ENCODE results near the gene P2RX6. TPM values are rescaled to one million over a fixed set of nuclear protein-coding genes. Genes with fewer than 3 reads are reported as not detected.

The P2RX6 gene
- total and polyA plus RNA-seq, 9 of the 15 experiments (the other 6 are each of a cell fraction or from before 2014, with no cell fraction given), result 0.01 to 3.9 (median 1.5) TPM; not detected in 1

DNA sequence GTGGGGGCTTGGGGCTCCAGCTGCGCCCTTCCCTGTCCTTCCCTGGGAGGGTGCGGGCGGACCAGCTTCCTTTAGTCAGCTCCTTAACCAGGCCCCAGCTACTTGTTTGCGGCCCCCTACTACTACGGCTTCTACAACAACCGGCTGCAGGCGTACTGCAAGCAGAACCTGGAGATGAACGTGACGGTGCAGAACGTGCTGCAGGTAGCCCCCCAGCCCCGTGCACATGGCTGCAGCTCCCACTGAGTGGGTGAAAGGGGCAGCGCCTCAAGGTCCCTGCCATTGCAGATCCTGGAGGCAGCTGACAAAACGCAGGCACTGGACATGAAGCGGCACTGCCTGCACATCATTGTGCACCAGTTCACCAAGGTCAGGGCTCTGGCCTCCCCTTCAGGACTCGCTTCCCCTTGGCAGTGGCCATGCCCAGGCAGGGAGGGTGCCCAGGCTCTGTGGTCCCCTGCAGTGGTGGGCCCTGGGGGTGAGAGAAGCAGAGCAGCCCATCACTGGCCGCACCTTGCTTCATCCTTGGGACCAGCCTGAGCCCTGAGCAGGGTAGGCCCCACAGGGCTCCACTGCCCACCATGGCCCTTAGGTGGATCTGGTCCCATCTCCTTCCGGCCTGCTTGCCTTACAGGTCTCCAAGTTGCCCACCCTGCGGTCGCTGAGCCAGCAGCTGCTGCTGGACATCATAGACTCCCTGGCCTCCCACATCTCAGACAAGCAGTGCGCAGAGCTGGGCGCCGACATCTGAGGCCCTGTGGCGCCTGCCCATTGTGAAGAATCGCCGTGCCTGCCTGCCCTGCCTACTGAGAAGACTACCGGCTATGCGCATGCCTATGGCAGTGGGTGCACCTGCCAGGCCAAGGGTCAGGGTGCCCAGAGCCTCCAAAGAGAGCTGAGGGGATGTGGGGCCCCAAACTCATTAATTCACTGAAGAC, 18.1 kb upstream of the P2RX6 start (continued):
- TF ChIP-seq, protein P1, sequence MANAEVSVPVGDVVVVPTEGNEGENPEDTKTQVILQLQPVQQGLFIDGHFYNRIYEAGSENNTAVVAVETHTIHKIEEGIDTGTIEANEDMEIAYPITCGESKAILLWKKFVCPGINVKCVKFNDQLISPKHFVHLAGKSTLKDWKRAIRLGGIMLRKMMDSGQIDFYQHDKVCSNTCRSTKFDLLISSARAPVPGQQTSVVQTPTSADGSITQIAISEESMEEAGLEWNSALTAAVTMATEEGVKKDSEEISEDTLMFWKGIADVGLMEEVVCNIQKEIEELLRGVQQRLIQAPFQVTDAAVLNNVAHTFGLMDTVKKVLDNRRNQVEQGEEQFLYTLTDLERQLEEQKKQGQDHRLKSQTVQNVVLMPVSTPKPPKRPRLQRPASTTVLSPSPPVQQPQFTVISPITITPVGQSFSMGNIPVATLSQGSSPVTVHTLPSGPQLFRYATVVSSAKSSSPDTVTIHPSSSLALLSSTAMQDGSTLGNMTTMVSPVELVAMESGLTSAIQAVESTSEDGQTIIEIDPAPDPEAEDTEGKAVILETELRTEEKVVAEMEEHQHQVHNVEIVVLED (CRISPR knock-in tag; IDR thresholded peaks at IDR 0.05), result 0 out of 2 replicates have a peak, but pooled peaks have one; percentile 18
- TF ChIP-seq ILF3 (IDR thresholded peaks at IDR 0.05; ENCODE audit: borderline replicate concordance) (no peak), AFF4 (CRISPR knock-in tag; IDR thresholded peaks at IDR 0.05) (no peak), ZNF282 (CRISPR knock-in tag; IDR thresholded peaks at IDR 0.05) (no peak), TFAM (CRISPR knock-in tag; conservative IDR thresholded peaks at IDR 0.05) (no peak), GTF2F1 (IDR thresholded peaks at IDR 0.05; ENCODE audit: low read depth, low read length) (no peak), NCOA4 (IDR thresholded peaks at IDR 0.05; ENCODE audit: partially characterized antibody) (no peak), C11orf30 (IDR thresholded peaks at IDR 0.05; ENCODE audit: low read depth) (no peak), ELF1 (tag; IDR thresholded peaks at IDR 0.05) (no peak), ZFP36 (IDR thresholded peaks at IDR 0.05; ENCODE audit: low read depth, low read length, partially characterized antibody) (no peak), ZC3H8 (IDR thresholded peaks at IDR 0.05) (no peak), ARHGAP35 (IDR thresholded peaks at IDR 0.05; ENCODE audit: partially characterized antibody) (no peak), GABPA (tag; conservative IDR thresholded peaks at IDR 0.05; ENCODE audit: low read depth) (no peak), ZNF239 (CRISPR knock-in tag; IDR thresholded peaks at IDR 0.05) (no peak), HMGXB4 (CRISPR knock-in tag; IDR thresholded peaks at IDR 0.05) (no peak), NCOA6 (IDR thresholded peaks at IDR 0.05) (no peak), KDM1A (IDR thresholded peaks at IDR 0.05) (no peak), PML (IDR thresholded peaks at IDR 0.05; ENCODE audit: low read length) (no peak), DIDO1 (tag; IDR thresholded peaks at IDR 0.05; ENCODE audit: low read depth) (no peak), CEBPB (tag; IDR thresholded peaks at IDR 0.05) (no peak), MTA2 (IDR thresholded peaks at IDR 0.05; ENCODE audit: low read depth) (no peak)

All from K562 (cell line).